Fibroblast of the aortic adventitia (primary cell): ENCODE results near the gene ITGA11. TPM values are rescaled to one million over a fixed set of nuclear protein-coding genes. Genes with fewer than 3 reads are reported as not detected.

Source experiments
- DNase-seq: peaks from one replicate; pipeline ENCODE4 v3.0.0-alpha.2; 2010; ENCODE audit warnings: low read depth
- H3K4me3 ChIP-seq: 2 replicates; pipeline ENCODE4 v1.5.1; 2011; ENCODE audit warnings: low read depth, mild to moderate bottlenecking, control low read depth, low read length, moderate library complexity
- CTCF ChIP-seq: IDR thresholded peaks from 2 replicates; pipeline ENCODE4 v1.5.1; 2011; ENCODE audit warnings: mild to moderate bottlenecking, low read length, control low read depth, inconsistent platforms; ENCODE audit not compliant: insufficient read depth
- total RNA-seq: library from RNA; depleted of rRNA; stranded (reverse); fragments of >200 nt; gene quantifications from 2 replicates; pipeline ENCODE4 v1.2.3, GENCODE V29; 2012; ENCODE audit warnings: low replicate concordance

The ITGA11 gene
- total RNA-seq, 1 donor: 81.1 TPM

DNA sequence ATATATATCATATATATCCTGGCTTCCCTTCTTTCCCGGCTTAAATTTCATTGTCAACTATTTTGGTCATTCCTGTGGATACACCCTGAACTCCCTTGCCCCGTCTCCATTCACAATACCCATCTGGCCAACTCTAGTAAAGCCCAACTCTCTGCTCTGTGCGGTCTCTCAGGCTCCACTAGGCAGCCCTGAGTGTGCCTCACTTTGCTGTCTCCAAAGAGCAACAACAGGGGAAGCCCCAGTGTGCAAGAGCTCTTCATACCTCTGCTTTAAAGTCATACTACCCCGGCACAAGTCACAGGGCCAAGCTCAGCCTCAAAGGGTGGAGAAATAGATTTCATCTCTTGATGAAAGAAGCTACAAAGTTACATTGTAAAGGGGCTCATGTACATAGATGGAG, 173.3 kb downstream of the ITGA11 start:
- no peak for DNase-seq
- TF ChIP-seq CTCF: no peak
- no peak overlapping the region for H3K4me3 ChIP-seq

DNA sequence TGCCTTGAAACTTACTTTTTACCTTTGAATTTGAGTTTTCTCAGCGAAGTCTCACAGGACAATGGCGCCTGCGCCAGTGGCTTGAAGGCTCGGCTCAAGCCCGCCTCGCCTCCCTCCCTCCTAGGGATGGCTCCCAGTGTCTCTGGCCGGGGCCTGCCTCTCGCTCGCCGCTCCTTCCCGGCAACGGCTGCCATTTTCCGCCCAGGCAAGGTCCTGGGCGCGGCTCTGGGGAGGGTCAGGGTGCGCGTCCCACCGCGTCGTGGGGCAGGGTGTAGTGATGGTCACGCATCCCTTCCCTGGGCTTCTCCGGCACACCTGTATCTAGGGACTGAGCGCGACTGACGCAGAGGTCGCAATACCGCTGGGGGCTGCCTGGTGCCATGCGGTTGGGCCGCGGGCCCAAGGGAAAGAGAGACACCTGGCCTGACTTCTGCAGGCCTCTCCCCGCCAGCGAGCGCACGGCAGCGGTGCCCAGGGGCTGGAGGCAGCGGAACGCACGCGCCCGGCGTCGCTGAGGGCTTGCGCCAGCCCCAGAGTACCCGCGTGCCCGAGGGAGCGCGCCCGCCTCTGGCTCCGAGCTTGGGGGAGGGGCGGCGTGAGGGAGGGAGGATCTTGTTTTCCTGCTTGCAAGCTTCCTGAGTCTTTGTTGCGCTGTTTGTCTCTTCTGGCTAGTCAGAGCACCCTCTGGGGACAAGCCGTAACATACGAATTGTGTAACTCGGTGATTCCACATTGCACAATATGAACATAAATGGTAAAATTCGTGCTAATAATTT, 175.1 kb downstream of the ITGA11 start:
- TF ChIP-seq CTCF: no peak
- DNase-seq: peak; percentile 87
- H3K4me3 ChIP-seq: peak overlapping the region; percentile 64

- peak; percentile 92 for DNase-seq
- H3K4me3 ChIP-seq: no peak overlapping the region
- TF ChIP-seq CTCF: peak; percentile 89
Observed at GRCh38 chr15:68252925-68253534, 178.9 kb downstream of the ITGA11 start.

- no peak for DNase-seq
- TF ChIP-seq CTCF: no peak
Observed at GRCh38 chr15:68249058-68249713, 182.8 kb downstream of the ITGA11 start.

More at GRCh38 chr15:68249058-68249713, 182.8 kb downstream of the ITGA11 start:
- no peak overlapping the region for H3K4me3 ChIP-seq

Other genes starting within 250 kb of the ITGA11 start
- 2.6 and 2.7 TPM in 2 replicates for gene CALML4, start 226.8 kb downstream of the ITGA11 start, total RNA-seq
- 8.9 and 25.9 TPM in 2 replicates for gene CLN6, start 202.4 kb downstream of the ITGA11 start, total RNA-seq
- 42.4 and 45.5 TPM in 2 replicates for gene FEM1B, start 154.4 kb downstream of the ITGA11 start, total RNA-seq
- 8.1 and 23.3 TPM in 2 replicates for gene CORO2B, start 146.8 kb upstream of the ITGA11 start, total RNA-seq